Ishikawa (cell line): ENCODE results near the gene KLHL24.

Experiments
- CEBPB ChIP-seq: IDR thresholded peaks from 2 replicates; pipeline ENCODE4 v1.6.1; 2012
- CREB1 ChIP-seq: IDR thresholded peaks from 2 replicates; pipeline ENCODE4 v1.6.1; 2012; ENCODE audit warnings: low read depth
- EGR1 ChIP-seq: IDR thresholded peaks from 2 replicates; pipeline ENCODE4 v1.6.1; 2012
- EP300 ChIP-seq: IDR thresholded peaks from 2 replicates; pipeline ENCODE4 v1.6.1; 2012; ENCODE audit warnings: borderline replicate concordance
- FOXM1 ChIP-seq: IDR thresholded peaks from 2 replicates; pipeline ENCODE4 v1.6.1; 2012; ENCODE audit warnings: low read depth, borderline replicate concordance
- NFIC ChIP-seq: IDR thresholded peaks from 2 replicates; pipeline ENCODE4 v1.6.1; 2012
- RAD21 ChIP-seq: IDR thresholded peaks from 2 replicates; pipeline ENCODE4 v1.6.1; 2012; ENCODE audit warnings: low read depth
- TAF1 ChIP-seq: IDR thresholded peaks from 2 replicates; pipeline ENCODE4 v1.6.1; 2012; ENCODE audit warnings: low read depth, mild to moderate bottlenecking
- TCF12 ChIP-seq: IDR thresholded peaks from 2 replicates; pipeline ENCODE4 v1.6.1; 2012; ENCODE audit warnings: low read depth
- USF1 ChIP-seq: IDR thresholded peaks from 2 replicates; pipeline ENCODE4 v1.6.1; 2012
- YY1 ChIP-seq: IDR thresholded peaks from 2 replicates; pipeline ENCODE4 v1.6.1; 2012; ENCODE audit warnings: low read depth
- ZBTB7A ChIP-seq: IDR thresholded peaks from 2 replicates; pipeline ENCODE4 v1.6.1; 2012; ENCODE audit warnings: low read depth
- TF ChIP-seq, protein P1 (sequence below): IDR thresholded peaks from 2 replicates; pipeline ENCODE4 v1.6.1; 2012; ENCODE audit warnings: low read depth, mild to moderate bottlenecking
- TF ChIP-seq, protein P2 (sequence below): IDR thresholded peaks from 2 replicates; pipeline ENCODE4 v1.6.1; 2012

- TF ChIP-seq, protein P1, sequence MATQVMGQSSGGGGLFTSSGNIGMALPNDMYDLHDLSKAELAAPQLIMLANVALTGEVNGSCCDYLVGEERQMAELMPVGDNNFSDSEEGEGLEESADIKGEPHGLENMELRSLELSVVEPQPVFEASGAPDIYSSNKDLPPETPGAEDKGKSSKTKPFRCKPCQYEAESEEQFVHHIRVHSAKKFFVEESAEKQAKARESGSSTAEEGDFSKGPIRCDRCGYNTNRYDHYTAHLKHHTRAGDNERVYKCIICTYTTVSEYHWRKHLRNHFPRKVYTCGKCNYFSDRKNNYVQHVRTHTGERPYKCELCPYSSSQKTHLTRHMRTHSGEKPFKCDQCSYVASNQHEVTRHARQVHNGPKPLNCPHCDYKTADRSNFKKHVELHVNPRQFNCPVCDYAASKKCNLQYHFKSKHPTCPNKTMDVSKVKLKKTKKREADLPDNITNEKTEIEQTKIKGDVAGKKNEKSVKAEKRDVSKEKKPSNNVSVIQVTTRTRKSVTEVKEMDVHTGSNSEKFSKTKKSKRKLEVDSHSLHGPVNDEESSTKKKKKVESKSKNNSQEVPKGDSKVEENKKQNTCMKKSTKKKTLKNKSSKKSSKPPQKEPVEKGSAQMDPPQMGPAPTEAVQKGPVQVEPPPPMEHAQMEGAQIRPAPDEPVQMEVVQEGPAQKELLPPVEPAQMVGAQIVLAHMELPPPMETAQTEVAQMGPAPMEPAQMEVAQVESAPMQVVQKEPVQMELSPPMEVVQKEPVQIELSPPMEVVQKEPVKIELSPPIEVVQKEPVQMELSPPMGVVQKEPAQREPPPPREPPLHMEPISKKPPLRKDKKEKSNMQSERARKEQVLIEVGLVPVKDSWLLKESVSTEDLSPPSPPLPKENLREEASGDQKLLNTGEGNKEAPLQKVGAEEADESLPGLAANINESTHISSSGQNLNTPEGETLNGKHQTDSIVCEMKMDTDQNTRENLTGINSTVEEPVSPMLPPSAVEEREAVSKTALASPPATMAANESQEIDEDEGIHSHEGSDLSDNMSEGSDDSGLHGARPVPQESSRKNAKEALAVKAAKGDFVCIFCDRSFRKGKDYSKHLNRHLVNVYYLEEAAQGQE = no peak
- TF ChIP-seq RAD21 (no peak), EP300 (no peak), CEBPB (no peak), TAF1 (no peak), YY1 (no peak), TCF12 (no peak), NFIC (no peak), CREB1 (no peak), ZBTB7A (no peak), FOXM1 (no peak), EGR1 (no peak), USF1 (no peak)
- TF ChIP-seq, protein P2, sequence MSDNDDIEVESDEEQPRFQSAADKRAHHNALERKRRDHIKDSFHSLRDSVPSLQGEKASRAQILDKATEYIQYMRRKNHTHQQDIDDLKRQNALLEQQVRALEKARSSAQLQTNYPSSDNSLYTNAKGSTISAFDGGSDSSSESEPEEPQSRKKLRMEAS = no peak
Observed at GRCh38 chr3:183701744-183702143, 66.3 kb downstream of the KLHL24 start.
